HG03135 (cell line): Measurements from ENCODE around the gene ADRA2B.
"Not testable (repeated sequence)": the region's sequence is repeated elsewhere in the genome, so short reads cannot be mapped to it uniquely, and the experiment has no call there.

Experiments used
- ATAC-seq: cut with Tn5 transposase; IDR thresholded peaks from one replicate; pipeline ENCODE4 v1.9.1; 2021; ENCODE audit warnings: mild to moderate bottlenecking, moderate library complexity; ENCODE audit not compliant: unreplicated experiment

Gene ADRA2B

DNA sequence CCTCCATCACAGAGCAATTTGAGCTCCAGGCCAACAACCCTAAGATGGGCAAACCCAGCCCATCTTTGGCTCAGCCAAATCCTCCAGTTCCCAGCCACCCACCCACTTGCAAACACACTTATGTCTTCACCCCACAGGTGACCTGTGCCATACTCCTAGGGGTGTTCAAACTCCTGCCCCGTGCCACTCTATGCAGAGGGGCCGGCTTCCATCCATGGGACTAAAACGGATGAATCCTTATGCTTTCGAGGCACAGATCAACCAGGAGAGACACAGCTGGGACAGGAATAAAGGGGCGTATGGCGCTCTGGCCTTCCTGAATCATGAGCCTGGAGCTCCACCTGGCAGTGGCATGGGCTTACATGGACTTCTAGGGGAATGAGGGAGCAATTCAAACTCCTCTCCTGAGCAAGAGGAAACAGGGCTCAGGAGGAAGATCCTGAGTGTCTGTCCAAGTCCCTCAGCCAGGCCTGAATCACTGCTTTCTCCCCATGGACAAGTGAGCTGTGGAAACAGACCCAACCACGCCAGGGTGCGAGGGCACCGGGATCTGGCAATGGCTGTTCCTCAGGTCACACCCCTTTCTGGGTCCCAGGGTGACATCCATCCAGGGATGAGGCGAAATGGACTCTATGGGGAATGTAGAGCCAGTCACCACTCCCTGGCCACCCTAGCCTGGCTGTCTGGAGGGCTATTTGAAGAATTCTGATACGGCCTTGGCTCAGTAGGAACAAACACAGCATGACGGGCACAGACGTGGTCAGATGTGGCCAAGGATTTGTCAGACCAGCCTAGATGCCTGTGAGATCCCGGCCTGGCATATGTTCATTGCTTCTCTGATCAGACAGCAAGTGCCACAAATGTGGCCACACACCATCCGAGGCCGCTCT lies 45.0 kb downstream of the ADRA2B start:
- not testable (repeated sequence) for ATAC-seq

DNA sequence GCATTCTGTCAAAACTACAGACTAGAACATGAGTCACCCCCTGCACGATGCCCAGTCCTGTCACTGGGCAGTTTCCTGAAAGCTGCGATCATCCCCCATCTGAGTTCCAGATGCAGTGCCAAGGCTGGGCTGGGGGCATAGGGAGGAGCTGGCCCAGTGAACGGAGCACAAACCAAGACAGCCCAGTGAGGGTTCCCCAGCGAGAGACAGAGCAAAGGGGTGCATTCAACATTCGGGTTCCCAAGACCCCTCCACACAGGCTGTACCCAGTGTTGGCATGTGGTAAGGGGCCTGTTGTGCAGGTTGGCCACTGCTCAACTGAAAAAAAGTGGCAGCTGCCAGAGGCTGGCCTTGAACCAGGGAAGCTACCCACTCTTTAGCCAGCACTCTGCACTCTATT lies 46.0 kb downstream of the ADRA2B start:
- ATAC-seq = not testable (repeated sequence)

DNA sequence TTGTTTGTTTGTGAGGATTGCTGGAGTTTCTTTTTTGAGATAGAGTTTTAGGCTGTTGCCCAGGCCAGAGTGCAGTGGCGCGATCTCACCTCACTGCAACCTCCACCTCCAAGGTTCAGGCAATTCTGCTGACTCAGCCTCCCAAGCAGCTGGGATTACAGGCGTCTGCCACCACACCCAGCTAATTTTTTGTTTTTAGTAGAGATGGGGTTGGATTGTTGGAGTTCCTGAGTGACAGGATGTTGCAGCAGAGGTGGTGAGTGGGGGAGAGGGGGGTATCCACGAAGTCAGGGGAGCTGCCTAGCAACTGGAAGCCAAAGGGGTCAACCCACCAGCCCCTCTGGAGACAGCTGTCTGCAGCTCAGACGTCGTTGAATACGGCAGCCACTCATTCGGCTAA lies 46.5 kb downstream of the ADRA2B start:
- ATAC-seq = not testable (repeated sequence)

DNA sequence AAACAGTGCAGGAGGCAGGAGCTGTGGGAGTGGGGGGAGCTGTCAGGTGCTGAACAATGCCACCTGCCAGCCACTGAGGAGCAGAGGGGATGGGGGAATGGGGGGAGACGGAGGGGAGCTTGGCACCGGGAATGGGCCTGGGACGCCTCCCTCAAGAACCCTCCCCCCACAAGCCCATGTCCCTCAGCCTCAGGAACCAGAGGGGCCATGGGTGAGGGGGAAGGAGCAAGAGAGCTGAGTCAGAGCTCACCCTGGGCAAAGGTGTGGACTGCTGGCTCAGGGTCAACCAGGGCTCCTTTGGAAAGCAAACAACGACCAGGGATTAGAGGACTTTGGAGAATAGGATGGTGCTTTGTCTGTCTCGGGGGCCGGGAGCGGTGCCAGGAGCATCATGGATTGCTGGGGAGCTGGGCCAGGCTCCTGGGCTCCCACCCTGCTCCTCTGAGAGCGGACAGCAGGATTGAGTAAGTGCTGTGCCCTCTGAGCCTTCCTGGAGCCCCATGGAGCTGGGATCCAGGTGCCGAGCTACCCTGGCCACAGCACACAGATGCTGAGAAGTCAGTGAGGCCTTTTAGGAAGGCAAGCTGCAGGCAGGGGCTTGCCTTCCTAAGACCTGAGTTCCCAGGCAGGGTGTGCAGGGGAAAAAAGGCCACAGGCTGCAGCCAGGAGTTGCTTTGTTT lies 48.3 kb downstream of the ADRA2B start:
- not testable (repeated sequence) for ATAC-seq

DNA sequence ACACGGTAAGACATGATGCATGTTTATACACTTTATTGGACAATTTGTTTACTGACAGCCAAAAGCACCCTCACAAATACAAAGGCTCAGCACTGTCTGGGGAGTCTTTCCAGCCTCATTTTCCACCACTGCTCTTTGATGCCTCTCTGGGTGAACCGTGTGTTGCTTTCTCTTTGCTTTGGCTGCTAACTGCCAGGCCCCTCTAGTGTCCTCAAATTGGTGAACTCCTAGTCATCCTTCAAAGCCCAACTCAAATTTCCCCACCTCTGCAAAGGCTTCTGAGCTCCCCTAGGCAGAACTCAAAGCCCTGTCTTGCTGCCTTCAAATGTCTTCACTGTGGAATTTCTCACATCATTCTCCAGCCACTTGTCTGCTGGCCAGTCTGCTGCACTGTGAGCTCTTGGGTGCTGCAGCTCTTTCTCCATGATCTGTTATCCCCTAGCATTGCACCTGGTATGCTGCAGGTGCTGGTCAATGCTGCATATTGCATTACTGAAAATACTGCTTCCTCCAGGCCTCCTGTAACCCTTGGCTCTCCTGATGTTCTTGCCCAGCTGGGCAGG lies 49.2 kb downstream of the ADRA2B start:
- not testable (repeated sequence) for ATAC-seq

DNA sequence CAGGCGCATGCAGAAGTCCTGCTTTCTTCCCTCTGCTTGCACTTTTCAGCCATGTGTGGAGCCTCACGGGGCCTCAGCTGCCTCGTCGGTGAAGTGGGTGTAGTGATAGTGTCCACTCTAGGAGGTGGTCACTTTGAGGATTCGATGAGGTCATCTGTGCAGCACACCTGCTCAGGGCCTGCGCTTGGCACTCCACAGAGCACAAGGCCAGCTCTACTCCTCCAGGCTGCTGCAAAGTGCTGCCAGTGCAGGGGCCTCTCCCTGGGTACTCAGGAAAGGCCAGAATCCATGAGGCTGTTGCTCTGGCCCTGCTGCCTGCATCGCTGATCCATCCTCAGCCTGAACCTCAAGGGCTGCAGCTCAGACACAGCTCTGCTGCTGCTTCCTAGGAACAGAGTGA lies 49.9 kb downstream of the ADRA2B start:
- not testable (repeated sequence) for ATAC-seq

DNA sequence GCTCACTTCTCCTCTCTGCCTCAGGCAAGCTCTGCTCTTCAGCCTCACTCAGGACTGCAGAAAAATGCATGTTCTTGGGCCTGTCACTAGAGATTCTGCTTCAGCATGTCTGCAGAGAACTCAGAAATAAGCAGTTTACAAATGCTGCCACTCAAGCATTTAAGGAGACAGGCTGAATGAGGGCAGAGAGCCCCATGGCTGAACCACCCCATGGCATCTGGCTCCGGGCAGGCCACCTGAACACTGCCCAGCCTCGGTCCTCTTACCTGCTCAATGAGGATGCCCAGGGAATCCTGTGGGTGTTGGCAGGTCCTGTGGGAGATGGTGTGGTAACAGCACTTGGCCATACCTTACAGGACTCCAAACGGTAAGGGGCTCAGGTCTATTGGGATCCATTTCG lies 50.4 kb downstream of the ADRA2B start:
- ATAC-seq = not testable (repeated sequence)

DNA sequence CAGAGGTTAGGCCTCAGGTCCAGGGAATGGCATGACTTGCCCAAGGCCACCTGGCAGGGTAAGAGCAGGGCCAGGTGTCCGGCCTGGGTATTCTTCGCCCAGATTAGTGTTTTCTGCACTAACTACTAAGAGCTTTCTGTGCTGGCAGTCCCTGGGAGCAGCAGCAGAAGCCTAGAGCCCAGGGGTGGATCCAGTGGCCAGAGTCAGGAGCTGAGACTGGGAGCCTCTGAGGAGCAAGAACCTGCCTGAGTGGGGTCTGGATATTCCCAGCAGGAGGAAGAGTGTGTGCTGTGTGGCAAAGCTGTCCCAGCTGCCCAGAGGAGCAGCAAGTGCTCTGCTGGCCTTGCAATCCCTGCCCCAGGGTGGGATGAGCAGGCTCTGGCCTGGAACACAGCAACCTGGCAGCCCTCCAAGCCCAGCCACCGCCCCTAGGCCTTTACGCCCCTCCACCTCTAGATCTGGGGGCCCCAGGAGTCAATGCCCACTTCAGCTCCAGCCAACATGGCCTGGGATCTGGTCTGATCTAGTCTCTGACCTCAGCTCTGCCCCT lies 50.9 kb downstream of the ADRA2B start:
- no peak for ATAC-seq

DNA sequence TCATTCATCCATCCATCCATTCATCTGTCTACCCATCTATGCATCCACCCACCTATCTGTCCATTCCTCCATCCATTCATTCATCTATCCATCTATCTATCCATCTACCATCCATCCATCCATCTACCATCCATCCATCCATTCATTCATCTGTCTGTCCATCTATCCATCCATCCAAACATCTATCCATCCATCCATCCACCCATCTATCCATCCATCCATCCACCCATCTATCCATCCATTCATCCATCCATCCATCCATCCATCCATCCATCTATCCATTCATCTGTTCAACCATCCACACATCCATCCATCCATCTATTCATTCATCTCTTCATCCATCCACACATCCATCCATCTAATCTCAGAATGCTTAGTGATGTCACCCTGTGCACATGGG lies 51.6 kb downstream of the ADRA2B start:
- ATAC-seq = not testable (repeated sequence)

DNA sequence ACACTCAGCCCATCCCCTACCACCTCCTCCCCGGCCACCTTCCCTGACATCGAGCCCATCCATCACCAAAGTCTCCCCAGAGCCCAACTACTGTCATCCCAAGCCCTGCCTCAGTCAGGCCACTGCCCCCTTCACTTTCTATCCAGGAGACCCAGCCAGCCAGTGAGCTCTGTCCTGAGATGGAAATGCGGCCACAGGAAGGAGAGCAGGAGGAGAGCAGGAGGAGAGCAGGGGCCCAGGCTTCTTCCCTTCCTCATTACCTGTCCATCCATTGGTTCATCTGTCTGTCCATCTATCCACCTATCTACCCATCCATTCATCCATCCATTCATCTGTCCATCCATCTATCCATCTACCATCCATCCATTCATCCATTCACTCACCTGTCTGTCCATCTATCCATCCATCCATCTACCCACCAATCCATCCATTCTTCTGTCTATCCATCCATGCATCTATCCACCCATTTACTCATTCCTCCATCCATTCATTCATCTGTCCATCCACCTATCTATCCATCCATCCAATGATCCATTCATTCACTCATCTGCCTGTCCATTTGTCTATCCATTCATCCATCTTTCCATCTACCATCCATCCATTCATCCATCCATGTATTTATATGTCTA lies 52.2 kb downstream of the ADRA2B start:
- not testable (repeated sequence) for ATAC-seq

DNA sequence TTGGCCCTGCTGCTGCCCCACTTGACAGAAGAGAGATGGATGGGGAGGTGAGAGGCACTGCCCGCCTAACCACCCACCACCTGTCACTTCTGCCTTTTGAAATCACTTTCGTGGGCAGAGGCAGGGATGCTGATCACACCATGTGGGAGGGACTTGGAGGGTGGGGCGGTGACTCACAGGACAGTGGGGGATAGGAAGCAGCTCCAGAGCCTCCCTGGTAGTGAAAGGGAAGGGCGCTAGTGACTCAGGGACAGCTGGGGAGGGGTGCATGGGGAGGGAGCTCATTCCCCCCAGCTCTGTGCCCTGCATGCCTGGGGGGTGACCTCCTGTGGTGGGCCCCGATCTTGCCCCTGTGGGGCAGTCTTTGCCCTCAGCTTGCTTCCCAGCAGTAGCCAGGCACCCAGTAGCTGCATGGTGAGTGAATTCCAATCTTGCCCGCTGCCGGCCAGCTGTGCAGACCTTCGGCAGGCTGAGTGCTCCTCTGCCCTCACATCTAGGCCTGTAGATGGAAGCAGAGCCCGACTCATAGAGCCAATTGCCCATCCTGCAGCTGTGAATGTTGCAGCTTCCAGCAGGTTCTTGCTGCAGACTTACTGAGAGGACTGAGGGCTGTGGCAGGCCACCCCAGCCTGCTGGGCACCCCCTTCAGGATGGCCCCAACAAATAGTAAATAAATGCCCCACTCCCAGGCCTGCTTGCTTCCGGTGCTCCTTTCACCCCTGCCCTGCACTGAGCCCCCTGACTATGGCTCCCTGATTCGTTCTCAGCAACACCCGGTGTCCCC lies 53.1 kb downstream of the ADRA2B start:
- ATAC-seq = not testable (repeated sequence)
